T-helper 1 cell treated with Interleukin-12 subunit alpha and Interleukin-12 subunit beta and Interleukin-4 antibody, amounts not matched to agents 30 ng/mL and 1 ng/mL, for 36 hours (primary cell): ENCODE results near the gene STIP1. TPM values are rescaled to one million over a fixed set of nuclear protein-coding genes. Genes with fewer than 3 reads are reported as not detected.

ENCODE experiments used
- intact Hi-C: fragments of 100-400 bp; cut with micrococcal nuclease; formaldehyde crosslinking; loops from one replicate; pipeline ENCODE4 v1.15.1; 2024
- total RNA-seq: library from RNA; stranded (reverse); gene quantifications from 2 replicates; pipeline ENCODE4 v1.2.3, GENCODE V29; 2022

Gene STIP1
- total RNA-seq, 1 donor from 2014 or later, result 253 TPM

DNA sequence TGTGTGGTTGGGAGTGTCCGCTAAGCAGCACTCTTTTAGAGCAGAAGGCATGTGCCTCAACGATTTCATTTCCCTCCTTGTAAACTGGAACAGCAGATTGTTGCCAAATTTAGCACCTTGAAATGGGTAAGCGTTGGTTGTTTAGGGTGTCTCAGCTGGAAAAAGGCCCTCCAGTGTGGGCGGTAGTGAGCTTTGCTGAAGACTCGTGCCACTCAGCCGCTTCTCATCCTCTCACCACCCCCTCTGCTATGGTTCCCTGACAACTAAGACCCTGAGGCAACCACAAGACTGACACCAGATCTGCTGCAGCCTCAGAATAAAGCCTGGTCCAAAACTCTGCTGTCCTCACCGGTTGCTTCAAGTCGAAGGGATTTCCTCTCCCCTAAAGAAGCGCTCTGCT, 10.7 kb downstream of the STIP1 start:
- intact Hi-C loops, result no loop called here

GRCh38 chr11:64198511-64198910, 12.5 kb downstream of the STIP1 start:
- intact Hi-C loops, result no loop called here

- intact Hi-C loops, result no loop called here
Measured at GRCh38 chr11:64201543-64201942, 15.6 kb downstream of the STIP1 start.

GRCh38 chr11:64202992-64203391, 17.0 kb downstream of the STIP1 start:
- intact Hi-C loops, result no loop called here

DNA sequence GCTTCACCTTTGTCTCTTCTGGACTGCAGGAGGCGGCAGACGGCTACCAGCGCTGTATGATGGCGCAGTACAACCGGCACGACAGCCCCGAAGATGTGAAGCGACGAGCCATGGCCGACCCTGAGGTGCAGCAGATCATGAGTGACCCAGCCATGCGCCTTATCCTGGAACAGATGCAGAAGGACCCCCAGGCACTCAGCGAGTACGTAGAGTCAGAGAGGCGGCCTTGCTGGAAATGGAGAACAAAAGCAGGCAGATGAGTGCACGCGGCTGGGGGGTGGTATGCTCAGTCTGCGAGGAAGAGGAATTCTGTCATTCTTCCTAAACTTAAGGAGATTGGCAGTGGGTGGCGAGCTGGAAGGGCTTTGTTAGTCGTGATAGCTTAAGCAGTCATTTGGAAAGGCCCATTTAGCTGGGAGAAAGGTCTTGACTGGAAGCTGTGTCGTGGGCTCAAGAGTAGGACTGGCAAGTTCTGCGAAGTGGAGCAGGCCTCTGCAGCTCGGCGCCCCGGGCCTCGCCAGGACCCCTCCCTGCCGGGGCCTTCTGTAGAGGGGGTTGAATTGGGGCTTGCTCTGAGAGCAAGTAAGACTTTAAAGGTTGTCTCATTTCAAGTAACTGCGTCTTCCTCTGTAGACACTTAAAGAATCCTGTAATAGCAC, 17.6 kb downstream of the STIP1 start:
- intact Hi-C loops, result loop anchor here (1.0 kb wide), 3 partner anchors 48 to 101 kb away; partner anchors contain the start of genes BAD and PLCB3

- intact Hi-C loops, result loop anchor here (1.0 kb wide), 3 partner anchors 47 to 100 kb away; partner anchors contain the start of genes BAD and PLCB3
Measured at GRCh38 chr11:64204080-64204440, 18.1 kb downstream of the STIP1 start.

DNA sequence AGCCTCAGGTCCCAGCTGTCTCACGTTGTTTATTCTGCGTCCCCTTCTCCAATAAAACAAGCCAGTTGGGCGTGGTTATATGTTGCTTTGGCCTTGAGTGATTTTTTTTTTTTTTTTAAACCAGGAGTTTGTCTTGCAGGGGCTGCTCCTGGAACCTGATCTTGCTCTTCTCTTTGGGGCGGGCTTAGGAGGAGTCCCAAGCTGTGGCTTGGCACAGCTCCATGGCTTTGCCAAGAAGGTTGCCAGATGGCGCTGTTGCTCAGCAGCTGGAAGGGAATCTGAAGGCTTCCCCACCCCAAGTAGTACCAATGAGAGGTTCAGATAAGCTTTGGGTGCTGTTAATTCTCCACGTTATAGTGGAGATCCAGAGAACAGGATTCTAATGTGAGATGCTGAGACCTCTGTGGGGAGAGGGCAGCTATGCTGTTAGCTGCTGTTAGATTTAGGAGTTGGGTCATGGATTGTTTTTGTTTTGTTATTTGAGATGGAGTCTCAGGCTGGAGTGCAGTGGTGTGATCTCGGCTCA, 18.6 kb downstream of the STIP1 start:
- intact Hi-C loops, result loop anchor here (1.0 kb wide), 3 partner anchors 47 to 100 kb away; partner anchors contain the start of genes BAD and PLCB3

DNA sequence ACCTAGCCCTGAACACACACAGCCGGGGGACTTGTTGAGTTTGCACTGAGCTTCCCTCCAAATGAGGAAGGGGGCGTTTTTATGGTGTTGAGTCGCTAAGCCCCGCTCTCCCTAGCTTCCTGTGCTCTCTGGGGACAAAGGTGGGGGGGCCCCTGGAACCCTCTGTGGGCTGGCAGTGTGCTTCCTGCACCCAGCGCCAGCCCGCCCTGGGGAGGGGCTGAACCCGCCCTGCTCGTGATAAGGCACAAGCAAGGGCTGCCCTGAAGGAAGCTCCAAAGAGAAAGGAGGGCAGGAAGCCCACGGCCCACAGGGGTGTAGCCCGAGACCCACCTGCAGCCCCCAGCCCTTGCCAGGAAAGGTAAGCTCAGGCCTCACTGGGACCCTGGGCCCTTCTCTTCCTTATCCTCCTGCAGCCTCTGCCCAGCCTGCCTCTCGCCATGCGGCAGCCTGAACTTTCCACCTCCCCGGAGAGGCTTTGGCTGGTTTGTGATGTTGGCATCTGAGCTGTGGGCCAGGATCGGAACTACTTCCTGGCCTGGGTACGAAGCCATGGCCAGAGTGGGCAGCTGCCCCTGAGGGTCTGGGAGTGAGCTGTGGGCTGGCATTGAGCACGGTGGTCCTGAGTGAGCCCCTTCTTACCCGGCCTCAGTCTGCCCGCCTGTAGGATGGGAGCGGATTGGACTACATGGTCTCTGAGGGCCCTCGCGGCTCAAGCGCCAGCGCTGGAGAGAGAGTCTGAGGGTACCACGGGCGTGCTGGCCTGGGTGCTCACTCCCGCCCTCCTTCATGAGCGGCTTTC, 20.7 kb downstream of the STIP1 start, which contains the start of gene FERMT3:
Gene FERMT3 (plus strand): TSS at position 265 of the 799 bp plus-strand sequence. CDS start 644 bp downstream, outside the sequence.
- intact Hi-C loops, result loop anchor here (1.0 kb wide), 6 partner anchors 20 to 99 kb away; partner anchors contain the start of genes DNAJC4, ESRRA, FKBP2 and NUDT22

DNA sequence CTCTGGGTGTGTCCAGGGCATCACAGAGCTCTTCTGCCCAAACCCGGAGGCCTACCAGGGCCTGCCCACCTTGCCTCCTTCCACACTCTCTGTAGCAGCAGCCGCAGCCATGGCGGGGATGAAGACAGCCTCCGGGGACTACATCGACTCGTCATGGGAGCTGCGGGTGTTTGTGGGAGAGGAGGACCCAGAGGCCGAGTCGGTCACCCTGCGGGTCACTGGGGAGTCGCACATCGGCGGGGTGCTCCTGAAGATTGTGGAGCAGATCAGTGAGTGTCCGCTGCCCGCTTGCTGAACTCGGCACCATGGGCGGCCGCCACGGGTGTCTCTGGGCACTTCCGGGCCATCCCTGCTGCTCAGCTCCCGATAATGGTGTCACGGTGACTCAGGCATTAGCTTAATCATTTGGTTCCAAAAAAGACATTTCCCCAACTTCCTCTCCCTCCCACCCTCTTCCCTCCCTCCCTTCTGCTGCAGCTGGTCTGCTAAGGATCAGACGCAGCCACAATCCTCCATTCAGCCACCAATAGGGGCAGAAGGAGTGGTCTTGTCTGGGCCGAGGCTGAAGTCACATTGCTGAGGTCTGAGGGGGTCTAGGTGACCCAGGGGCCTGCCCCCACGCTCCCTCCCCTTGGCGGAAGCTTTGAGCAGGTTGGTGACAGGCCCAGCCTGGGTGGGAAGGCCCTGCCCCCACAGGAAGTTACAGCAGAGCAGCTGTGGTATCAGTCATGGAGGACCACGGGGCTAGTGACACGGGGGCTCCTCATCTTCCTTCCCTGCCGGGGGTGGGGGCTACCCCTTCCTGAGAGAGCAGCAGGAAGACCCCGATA, 21.5 kb downstream of the STIP1 start:
- intact Hi-C loops, result loop anchor here (1.0 kb wide), 5 partner anchors 19 to 98 kb away; partner anchors contain the start of genes DNAJC4, ESRRA, FKBP2 and NUDT22

DNA sequence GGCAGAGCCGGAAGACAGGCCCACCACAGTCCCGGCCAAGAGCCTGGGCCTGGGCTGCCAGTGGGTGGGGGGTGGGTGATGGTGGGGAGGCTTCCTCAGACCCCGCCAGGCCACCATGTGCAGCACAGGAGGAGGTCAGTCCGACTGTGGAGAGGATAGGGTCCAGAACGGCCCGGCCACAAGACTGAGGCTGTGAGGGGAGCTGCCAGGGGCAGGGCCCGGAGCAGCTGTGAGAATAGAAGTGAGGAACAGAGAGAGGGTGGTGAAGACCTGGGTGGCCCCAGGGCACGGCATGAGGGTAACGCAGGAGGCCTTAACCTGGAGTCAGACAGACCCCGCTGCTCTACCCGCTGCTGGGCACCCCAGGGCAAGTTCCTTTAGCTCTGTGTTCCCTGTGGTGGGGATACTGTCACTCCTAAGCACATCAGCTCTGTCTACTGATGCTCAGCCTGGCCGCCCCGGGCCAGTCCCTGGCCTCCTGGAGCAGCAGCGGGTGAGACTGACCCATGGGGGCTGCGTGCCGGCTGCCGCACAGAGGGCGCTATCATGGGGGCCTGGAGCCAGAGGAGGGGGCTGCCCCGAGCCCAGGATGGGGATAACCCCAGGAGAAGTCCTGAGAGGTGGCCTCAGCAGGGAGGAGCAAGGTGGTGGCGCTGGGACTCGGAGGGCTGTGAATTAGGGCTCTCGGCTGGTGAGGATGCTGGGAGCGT, 22.3 kb downstream of the STIP1 start:
- intact Hi-C loops, result no loop called here

- intact Hi-C loops, result no loop called here
Measured at GRCh38 chr11:64208796-64209562, 23.0 kb downstream of the STIP1 start.

DNA sequence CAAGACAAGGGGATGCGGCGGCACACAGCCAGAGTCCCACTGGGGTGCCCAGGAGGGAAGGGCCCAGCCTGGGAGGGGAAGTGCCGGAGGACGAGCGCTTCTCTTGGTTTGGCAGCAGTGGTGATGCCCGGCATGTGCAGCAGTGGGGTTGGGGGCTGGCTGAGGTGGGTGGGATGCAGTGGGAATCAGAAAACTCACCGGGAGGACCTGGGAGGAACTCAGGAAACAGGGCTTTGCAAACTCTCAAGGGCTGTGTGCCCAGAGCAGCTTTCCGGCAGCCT, 23.5 kb downstream of the STIP1 start:
- intact Hi-C loops, result no loop called here

- intact Hi-C loops, result no loop called here
Measured at GRCh38 chr11:64210301-64211020, 24.5 kb downstream of the STIP1 start.

DNA sequence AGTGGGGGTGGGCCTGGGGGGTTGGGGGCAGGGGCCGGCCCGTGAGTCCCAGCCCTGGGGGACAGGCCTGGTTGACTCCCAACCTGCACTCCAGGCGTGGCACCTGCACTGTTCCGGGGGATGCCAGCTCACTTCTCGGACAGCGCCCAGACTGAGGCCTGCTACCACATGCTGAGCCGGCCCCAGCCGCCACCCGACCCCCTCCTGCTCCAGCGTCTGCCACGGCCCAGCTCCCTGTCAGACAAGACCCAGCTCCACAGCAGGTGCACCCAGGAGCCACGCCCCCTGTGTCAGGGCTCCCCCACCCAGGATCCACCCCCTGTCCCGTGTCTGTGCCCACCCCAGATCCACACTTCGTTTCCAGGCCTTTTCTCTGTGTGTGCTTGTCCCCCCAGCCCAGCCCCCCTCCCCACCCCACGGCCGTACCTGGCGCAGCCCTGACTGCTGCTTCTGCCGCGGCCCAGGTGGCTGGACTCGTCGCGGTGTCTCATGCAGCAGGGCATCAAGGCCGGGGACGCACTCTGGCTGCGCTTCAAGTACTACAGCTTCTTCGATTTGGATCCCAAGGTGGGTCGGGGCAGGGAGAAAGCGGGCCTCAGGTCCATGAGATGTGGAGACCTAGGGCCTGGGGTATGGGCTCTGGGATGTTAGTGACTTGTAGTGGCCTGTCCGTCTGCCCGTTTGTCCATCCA, 25.4 kb downstream of the STIP1 start:
- intact Hi-C loops, result no loop called here

GRCh38 chr11:64216879-64217278, 30.9 kb downstream of the STIP1 start:
- intact Hi-C loops, result no loop called here

GRCh38 chr11:64218628-64219353, 32.8 kb downstream of the STIP1 start:
- intact Hi-C loops, result no loop called here

DNA sequence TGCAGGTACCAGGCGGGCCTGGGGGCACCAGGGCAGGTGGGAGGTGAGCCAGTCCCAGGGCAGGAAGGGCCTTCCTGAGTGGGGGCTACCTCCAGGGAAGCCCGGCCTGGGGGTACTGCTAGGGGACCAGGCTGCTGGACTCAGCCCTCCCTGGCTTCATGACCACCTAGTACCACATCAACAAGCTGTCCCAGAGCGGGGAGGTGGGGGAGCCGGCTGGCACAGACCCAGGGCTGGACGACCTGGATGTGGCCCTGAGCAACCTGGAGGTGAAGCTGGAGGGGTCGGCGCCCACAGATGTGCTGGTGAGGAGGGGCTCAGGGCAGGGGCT, 33.3 kb downstream of the STIP1 start:
- intact Hi-C loops, result no loop called here

DNA sequence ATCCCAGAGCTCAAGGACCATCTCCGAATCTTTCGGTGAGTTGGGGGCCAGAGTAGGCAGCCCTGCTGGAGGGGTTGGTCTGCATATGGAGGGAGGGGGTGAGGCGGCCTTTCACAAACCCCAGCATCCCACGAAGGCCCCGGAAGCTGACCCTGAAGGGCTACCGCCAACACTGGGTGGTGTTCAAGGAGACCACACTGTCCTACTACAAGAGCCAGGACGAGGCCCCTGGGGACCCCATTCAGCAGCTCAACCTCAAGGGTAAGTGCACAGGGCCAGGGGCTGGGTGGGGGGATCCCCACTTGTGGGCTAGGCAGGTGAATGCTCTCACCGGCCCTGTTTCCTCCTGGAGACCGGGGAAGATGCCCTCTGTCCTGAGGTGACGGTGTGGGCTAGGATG, 33.8 kb downstream of the STIP1 start:
- intact Hi-C loops, result no loop called here
